T-helper 2 cell (primary cell): ENCODE data around the gene COPS9.
A peak's percentile ranks its signal among the peaks of the same experiment; 100 is the strongest.

Experiments used
- DNase-seq, 5 experiments: peaks; one replicate each; pipeline versions ENCODE4 v3.0.0 to v3.0.0-alpha.2; 2012 to 2022
- total RNA-seq, 2 donors: gene quantifications; one replicate each; lab custom pipeline; 2026; lab: John Stamatoyannopoulos, UW

The COPS9 gene
- total RNA-seq = 8.7 to 18.7 reads per million in 2 donors

DNA sequence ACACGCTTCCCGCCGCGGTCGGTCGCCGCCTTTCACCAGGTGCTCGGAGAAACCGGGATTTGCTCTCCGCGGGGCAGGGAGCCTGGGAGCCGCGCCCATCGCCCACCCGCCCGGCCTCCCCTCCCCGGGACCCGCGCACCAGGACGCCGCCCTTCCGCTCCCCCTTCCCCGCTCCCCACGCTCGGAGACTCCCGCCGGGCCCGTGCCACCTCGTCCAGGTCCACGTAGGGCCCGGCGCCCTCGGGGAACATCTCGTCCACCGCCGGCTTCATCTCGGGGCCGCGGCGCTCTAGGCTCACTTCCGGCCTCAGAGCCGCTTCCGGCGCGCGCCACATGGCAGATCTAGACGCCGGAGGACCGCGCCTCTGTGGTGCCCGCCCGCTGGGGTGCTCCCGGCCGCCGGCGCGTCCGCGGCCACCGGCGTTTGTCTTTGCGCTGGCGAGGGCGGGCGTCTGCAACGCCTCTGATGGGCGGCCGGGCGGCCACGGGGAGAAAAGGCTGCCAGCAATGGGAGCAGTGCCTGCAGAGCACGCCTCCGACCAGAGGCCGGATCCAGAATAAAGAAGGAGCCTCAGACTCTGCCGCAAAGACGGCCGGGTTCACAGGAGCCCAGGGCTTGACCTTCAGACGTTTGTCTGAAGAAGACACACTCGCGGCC lies at the start of gene COPS9:
Gene COPS9 (minus strand): TSS at position 293 of the 658 bp plus-strand sequence. CDS start 21 bp downstream, at position 272.
- peak; percentile 67 to 91 (median 76) for DNase-seq

DNA sequence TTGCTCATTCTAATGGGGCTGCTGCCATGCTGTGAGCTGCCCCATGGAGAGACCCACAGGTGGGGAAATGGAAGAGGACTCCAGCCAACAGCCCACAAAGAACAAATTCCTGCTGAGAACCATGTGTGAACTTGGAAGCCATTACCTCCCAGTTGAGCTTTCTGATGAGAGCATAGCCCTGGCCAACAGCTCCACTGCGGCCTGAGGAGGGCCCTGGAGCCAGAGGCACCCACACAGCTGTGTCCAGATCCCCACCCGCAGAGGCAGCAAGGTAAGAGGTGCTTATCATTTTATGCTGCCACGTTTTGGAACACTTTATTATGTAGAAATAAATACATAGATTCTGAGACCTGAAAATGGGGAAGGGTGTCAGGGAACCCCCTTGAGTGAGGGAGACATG lies 48.6 kb upstream of the COPS9 start:
- DNase-seq = no peak

DNA sequence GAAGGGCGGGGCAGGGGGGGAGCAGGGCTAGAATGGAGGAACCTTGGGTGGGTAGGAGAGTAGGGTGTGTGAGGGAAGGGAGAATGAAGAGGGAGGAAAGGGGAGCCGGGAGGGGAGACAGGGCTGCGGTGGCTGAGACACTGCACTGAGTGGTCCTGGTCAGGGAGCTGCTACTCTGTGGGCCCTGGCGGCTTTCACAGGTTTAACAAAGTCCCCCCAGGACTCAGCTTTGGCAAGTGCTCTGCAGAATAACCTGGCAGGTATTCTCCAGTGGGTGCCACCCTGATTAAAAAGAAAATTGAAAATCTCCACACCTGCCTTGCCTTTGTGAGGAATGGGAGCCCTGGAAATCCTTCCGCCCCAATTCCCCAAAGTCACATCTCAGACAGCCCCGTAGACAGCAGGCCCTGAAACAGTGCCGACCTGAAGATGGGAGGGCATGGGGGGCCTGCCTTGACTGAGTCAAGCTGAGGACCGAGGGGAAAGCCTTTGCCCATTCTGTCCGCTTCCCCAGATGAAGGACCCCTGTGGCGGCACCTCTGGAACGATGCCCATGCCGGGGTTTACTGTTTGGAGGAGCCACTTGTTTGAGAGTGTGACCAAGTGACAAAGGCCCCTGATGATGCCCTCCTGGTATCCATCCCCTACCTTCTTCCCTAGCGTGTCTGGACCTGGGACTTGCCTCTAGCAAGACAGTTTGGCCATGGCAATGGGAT lies 47.9 kb upstream of the COPS9 start:
- no peak for DNase-seq

DNA sequence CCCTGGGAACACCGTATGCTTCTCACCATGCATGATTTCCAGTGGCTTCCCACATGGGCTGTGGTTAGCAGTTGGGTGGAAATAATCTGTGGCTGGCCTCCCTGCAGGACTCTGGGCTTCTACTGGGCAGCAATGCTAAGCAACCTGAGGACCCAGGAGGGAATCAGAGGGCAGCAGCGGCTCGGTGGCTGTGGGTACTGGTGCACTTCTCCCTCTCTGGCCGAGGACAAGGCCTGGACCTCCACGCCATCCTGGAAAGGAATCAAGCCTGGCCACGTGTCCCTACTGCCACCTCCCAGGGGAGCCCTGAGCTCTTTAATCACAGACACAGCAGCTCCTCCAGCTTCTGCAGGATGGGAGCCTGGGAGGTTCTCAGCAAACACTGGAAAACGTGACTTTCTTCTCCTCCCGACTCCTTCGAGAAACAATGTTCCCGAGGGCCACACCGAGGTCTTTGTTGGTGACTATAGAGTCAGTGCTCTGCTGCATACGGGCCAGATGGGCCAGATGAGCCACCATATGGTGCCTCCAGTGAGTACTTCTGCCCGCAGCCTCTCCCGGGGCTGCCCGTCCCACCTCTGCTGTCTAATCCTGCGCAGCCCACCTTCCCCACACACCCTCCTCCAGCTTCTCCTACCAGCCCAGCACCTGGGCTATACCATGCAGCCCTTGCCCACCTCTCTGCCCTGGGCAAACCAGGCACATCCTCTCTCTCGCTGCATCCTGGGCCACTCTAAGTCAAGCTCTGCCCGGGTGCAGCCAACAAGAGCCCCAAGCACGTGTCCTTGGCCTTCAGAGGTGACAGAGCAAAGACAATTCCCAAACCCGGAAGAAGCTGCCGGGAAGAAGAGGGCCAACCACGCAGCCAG lies 47.1 kb upstream of the COPS9 start:
- DNase-seq = no peak

DNA sequence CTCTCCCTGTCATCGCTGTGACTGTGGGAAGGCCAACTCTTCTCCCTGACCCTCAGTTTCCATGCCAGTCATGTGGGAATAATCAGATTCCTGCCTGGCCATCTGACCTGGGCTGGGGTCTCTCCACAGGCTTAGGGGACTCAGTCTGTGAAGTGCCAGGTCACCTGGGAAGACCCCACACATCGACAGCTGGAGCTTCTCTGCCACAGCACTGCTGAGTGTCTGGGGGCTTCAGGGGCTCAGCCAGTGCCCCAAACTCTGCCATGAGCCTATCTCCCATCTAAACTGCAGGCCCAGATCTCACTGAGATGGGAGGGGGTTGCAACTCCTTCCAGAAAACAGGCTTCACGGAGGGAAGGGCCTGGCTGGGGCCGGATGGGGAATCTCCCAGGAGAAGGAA lies 46.4 kb upstream of the COPS9 start:
- no peak for DNase-seq

DNA sequence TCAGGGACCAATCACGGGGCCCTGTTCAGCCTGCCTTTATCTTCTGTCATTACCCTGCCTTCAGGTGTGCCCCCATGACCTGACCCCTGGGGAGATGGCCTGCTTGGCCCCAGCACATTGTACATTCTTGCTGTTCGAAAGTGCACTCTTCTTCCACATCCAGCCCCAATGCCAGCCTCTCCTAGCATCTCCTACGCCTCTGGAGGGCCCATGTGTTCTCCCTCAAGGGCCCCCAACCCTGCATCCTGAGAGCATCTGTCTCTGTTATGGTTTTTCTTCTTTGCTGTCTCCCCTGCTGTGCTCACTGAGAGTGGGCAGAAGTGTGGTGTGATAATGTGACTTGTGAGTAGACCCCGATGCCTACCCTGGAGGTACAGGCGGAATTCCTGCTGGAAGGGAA lies 45.9 kb upstream of the COPS9 start:
- DNase-seq = no peak

DNA sequence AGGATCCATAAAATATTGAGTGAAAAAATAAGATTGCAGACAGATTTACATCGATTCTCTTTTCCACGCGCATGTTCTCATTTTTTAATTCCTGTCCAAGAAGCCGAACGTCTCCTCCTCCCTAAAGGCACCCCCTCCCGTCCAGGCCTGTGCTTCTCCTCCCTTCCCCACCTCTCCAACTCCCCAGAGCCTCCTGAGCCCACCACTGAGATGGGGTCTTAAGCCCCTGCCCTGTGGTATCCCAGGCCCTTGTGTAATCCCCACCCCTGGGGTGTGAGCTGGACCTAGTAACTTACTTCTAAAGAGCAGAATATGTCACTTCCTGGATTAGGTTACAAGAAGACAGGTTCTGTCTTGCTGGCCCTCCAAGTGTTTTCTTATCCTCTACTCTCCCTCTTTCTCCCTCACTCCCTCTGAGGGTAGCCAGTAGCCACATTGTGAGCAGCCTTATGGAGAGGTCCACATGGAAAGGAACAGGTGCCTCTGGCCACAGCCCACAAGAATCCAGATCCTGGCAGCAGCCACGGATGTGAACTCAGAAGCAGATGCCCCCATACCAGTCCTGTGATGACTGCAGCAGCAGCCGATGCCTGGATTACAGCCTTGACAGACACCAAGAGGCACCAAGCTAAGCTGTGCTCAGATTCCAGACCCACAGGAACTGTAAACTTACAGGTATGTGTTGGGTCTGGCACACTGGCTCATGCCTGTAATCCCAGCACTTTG lies 44.0 kb upstream of the COPS9 start:
- no peak for DNase-seq

DNA sequence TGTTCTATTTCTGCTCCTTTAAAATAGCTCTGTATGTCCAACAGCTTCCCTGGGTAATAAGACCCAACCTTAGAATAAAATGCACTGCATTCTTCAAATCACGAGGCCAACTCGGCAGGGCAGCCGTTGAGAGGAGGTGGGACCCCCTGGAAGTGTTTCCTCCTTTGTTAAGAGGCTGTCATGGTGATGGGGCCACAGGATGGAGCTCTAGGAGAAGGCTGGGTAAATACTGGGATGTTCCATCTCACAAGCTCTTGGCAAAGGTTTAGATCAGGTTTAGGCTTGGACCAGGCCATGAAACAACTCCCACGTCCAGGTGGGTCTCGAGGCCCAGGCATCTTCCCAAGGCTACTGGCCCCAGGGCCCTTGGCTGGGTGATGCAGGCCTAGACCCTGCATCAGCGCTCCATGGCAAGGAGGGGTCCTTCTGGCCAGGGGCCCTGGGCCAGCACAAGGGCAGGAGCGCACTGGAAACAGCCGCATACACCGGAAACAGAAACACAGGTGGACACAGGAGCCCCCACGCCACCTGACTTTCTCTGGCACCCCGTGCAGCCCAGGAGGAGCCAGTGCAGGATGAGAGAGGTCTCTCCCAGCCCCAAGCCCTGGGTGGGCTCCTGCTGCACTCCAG lies 43.2 kb upstream of the COPS9 start:
- no peak for DNase-seq

DNA sequence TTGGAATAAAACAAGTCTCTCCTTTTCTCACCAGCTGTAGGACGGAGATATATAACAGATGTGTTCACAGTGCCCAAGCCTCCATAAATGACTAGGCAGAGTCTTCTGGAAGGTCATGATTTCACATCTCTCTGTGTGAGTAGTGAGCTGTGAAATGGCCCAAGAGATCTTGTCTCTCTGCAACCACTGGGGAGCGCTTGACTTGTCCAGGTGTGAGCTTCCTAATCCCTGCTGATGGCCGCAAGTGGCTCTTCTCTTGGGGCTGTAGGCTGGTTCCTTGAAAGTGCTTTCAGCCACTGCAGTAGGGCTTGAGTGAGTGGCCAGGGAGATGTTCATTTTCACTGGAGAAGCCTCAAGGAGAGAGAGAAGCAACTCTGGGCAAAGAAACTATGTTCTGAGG lies 42.5 kb upstream of the COPS9 start:
- no peak for DNase-seq

DNA sequence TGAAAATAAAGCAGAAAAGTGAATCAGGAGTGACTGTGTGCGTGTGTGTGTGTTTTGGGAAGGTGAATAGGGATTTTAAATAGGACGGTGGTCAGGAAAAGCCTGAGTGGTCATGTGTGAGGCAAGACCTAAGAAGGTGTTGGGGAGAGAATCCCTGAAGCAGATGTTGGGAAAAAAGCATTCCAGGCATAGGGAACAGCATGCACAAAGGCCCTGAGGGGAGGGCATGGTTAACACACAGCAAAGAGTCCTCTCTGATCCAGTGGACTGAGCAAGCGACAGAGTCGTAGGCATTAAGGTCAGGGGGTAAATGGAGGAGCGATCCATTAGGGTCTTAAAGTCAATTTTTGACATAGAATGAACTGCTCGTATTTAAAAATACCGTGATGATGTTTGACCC lies 38.4 kb upstream of the COPS9 start:
- DNase-seq = no peak

DNA sequence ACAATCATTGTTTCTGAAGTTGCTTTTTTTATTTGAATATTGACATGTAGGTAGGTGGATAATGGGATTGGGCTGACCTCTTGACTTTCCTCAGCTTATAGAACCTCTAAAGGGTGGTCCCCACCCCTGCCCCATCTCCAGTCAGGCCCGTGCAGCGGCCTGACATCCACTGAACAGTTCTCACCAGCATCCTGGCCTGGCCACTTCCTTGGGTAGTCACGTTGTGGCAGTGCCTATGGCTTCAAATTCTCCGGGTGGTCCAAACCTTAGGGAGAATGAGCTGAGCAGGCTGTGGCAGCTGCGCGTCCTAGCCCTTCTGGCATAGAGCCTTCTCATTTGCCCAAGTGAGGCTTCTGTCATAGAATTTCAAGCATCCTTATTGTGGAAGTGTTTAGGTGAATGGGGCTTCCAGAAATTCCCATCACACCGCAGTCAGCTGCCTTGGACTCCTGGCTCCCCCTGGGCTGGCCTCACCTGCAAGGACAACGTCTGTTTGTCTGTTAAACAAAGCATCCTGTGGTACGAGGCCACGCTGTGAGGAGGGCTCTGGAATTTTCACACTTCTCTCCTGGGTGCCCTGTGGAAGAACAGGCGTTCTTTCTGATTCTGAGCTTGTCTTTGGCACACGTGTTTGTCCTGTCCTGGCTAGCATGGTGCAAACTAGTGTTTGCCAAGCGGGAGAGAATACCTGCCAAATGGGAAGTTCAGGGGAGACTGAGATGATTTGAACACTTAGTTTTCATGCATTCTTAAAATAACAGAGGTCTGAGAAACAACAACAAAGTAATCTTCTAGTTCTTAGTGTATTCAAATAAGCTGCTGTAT lies 36.2 kb upstream of the COPS9 start:
- DNase-seq = no peak

DNA sequence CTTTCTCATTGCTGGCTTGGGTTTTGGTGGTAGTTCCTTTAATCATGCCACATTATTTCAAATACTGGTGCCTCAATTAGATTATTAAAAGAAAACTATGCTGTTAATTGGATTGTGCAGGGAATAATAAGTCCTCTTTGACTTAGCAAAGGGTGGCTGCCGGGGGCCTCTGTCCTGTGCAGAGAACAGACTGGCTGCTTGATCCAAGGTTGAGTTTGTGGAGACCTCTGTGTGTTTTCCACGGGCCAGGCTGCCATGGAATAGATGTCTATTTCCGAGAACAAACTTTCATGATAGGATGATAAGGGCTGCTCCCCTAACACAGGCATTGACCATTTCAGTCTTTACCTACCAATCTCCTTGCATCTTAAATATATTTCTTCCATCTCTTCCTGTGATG lies 34.8 kb upstream of the COPS9 start:
- no peak for DNase-seq

DNA sequence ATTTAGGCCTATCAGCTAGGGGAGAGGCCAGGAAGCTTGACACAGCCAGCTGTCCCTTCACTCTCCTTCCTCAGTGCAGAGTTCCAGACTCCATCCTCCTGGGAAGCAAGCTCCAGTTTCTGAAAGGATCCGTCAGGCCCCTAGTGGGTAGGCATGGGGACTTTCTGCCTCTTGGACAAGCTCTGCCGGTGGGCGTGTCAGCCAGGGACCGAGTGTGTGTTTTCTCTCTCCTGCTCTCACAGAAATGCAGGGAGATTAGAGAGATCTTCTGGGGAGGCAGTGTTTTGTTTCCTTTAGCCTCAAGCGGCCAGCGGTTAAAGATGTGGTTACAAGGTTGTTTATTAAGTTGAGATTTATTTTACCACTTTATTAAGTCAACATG lies 34.2 kb upstream of the COPS9 start:
- DNase-seq = no peak

DNA sequence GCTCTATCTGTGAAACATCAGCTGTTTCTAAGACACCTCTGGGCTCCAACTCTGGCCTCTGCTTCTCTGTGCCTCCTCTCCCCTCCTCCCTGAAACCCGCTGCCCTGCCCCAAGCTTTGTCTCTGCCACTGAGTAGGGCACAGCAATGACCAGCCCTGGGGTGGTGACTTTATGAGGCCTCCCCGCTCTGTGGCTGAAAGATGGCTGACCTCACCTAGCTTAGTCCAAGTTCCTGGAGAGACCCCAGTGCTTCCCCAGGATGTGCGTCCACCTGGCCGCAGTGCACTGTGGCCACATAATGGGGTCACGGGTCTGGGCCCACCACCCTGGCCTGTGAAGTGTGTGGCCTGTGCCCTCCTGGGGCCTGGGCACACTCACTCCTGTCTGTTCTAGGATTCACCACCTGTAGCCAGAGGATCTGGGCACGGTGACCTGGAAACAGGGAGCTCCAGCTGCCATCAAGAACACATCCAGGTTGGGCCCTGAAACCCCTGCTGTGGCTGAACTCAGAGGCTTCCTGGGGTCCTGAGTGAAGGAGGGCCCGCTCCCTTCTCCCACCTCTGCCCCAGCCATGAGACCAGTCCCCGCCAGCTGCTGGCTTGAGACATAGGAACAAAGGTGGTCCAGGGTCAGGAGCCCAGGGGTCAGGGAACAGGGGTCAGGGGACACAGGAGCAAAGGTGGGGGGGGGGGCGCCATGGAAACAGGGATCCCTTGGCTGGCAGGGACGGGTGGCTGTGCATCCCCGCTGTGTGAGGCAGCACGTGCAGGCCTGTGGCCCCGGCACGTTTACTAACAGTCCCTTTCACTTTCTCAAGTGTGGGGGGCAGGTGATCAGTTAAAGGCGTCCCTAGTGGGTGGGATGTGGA lies 33.6 kb upstream of the COPS9 start:
- DNase-seq = no peak

DNA sequence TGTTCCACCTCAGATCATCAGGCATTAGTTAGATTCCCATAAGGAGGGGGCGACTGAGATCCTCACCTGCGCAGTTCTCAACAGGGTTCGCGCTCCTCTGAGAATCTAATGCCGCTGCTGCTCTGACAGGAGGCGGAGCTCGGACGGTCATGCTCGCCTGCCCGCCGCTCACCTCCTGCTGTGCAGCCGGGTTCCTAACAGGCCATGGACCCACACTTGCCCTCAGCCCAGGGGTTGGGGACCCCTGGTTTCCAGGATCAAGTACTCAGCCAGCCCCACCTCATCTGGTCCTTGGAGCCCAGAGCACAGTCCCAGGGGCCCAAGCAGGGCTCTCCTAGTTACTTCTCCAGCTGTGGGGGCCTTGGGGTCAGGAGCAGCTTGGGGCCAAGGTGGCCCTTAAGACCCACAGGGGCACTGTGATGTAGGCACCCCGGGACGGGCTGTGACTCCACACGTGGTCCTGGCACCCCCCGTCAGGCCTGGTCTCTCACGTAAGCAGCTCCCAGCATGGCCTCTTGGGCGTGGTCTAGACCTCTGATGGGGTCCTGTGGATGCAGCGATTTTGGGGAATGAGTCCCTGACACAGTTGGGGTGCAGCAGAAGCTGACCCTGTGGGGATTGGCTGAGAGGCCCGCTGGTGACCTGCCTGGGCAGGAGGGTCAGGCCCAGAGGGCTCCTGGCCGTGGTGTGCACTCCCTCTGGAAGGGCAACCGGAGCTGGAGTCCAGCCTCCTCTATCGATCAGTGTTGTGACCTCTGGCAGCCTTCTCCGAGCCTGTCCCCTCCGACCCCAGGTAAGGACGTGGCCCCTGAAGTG lies 32.6 kb upstream of the COPS9 start:
- no peak for DNase-seq

DNA sequence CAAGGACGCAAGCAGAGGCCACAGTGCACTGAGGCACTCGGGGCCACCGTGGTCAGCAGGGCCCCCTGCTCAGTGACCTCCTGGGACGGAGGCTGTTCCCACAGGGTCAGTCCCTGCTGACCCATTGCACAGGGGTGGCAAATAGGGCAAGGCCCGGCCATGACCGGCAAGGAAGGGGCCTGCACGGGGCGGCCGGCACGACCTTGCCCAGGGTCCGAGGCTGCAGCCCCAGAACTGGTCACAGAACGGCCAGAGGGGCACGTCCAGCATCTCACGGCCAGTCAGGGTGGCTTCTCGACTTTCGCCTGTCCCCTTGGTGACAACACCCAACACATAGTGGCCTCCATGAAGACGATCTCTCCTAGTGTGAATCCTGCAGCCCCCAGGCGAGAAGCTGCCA lies 31.9 kb upstream of the COPS9 start:
- DNase-seq = no peak

DNA sequence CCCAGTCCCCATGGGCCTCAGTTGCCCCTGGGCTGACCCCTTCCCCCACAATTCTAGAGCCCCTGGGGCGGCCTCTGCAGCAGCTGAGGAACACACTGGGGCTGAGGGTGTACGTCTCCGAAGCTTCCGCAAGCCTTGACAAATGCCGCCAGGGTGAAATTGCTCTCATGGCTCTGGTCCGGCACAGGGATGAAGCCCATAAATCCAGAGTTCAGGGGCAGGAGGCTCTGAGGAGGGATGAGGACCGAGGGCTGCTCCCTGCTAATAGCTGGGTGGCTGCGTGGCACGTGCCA lies 31.4 kb upstream of the COPS9 start:
- no peak for DNase-seq

DNA sequence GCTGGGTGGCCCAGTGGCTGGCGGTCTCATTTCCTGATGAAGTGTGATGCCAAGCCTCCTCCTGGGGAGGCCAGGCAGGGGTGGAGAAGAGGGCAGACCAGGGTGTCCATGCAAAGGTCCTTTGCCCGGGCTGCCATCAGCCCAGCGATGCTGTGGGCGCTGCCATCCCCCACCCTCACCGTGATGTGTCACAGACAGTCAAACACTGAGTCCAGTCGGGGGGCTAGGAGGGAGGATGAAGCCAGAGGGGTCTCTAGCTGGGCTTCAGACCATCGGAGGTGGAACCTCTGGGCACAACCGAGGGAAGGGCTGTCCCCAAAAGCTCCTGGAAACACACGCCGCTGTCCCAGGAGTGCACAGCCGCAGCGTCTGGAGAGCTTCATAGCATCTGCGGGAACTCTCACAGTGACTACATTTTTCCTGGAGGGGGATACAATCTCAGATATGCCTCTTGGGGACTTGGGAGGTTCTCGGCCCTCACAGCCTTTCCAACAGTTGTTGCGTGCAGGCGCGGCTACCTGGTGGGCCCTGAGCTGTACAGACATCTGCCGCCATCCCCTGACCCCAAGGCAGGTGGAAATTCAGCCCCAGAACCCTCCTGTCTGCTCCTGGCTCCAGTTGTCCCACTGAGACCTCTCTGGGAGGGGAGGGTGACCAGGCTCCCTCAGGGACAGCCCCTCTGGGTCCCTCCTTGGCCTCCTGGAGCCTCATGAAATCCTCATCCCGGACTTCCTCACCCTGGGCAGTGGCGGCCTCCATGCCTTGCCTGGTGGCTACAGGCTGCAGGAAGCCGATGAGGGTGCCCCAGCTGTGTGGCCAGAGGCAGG lies 30.9 kb upstream of the COPS9 start:
- no peak for DNase-seq

DNA sequence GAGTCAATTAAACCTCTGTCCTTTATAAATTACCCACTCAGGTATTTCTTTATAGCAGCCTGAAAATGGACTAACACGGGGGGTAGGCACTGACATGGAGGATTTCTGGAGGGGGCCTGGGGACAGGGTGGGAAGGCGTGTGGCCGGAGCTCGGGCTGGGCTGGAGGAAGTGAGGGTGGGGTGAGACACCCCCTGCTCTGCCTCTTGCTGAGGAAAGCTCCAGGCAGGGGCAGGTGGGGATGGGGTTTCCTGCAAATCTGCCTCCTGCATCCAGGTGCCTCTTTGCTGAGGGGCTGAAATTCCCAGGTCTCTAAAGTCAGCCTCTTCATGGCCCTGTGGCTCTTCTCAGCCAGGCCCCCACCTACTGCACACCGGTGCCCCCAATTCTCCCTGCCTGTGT lies 30.1 kb upstream of the COPS9 start:
- DNase-seq = no peak
